GM12873 (cell line): ENCODE data around the gene SNRPD3.

ENCODE experiments used
- CTCF ChIP-seq: IDR thresholded peaks from 2 replicates; pipeline ENCODE4 v1.5.1; 2012; ENCODE audit warnings: low read depth, mild to moderate bottlenecking, moderate library complexity, low read length, control low read depth; ENCODE audit not compliant: insufficient read depth; ENCODE audit errors: missing control alignments

Gene SNRPD3

GRCh38 chr22:24521791-24522245, 34.0 kb upstream of the SNRPD3 start:
- TF ChIP-seq CTCF, result peak; percentile 72

GRCh38 chr22:24523873-24524272, 31.9 kb upstream of the SNRPD3 start:
- no peak for TF ChIP-seq CTCF

GRCh38 chr22:24525416-24526037, 30.3 kb upstream of the SNRPD3 start:
- TF ChIP-seq CTCF, result peak; percentile 96

GRCh38 chr22:24526191-24526590, 29.6 kb upstream of the SNRPD3 start:
- TF ChIP-seq CTCF, result no peak

- TF ChIP-seq CTCF, result no peak
Measured at GRCh38 chr22:24529898-24530297, 25.9 kb upstream of the SNRPD3 start.

- TF ChIP-seq CTCF, result no peak
Measured at GRCh38 chr22:24532075-24532474, 23.7 kb upstream of the SNRPD3 start.

- no peak for TF ChIP-seq CTCF
Measured at GRCh38 chr22:24535348-24535747, 20.5 kb upstream of the SNRPD3 start.
